HG03354 (cell line): ENCODE data around the gene SKAP1.
"Not testable (repeated sequence)": the region's sequence is repeated elsewhere in the genome, so short reads cannot be mapped to it uniquely, and the experiment has no call there.

ENCODE experiments used
- ATAC-seq: cut with Tn5 transposase; IDR thresholded peaks from one replicate; pipeline ENCODE4 v1.9.1; 2021; ENCODE audit warnings: mild to moderate bottlenecking; ENCODE audit not compliant: unreplicated experiment, poor library complexity, severe bottlenecking

The SKAP1 gene

DNA sequence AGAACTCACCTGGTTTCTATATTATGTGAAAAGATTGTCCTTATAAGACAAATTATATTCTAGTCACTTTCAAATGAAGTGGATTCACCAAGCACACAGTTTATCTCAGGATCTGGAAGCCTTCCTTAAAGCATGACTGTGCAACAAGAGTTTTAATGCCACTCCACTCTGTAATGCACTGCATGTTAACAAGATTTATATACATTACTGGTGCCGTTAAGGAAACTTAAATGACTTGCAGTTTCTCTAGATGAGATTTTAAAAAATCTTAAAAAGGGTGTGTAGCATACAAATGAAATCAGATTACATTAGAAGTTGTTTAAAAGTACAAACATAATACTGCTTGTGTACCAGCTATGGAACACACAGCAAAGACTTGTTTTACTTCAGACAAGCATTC lies 171.7 kb downstream of the SKAP1 start:
- ATAC-seq: no peak

DNA sequence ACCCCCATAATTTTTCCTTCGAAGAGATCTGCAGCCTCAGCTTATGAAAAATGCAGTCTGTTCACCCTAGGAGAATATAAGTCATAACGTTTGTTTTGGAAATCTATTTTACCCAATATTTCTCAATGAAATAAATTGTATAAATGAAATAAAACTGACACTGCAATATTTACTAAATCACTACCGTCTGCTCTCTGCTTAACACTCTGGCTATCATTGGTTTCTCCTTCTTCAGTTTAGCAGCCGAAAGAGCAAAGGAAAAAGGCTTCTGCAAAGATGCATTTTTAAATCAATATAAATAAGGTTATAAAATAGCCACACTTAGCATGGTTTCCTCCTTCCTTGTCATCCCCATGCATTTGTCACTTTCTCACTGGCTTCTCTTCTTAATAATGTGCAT lies 174.3 kb downstream of the SKAP1 start:
- no peak for ATAC-seq

DNA sequence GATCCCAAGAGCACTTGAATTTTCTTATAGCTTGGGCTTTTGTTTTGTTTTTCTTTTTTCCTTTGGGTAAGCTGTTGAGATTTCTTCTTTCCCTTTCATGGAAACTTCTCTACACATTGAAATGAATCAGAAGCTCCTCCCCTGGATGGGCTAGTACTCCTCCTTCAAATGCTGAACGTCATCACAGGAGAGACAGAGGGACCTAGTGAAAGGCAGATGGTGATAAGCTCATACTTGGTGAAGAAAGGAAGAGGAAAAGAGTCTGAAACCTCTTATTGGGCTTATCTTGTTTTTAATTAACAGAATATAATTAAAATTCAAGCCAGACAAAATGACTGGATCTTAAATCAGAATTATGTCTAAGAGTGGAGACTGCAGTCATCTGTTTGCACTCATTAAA lies 175.1 kb downstream of the SKAP1 start:
- no peak for ATAC-seq

DNA sequence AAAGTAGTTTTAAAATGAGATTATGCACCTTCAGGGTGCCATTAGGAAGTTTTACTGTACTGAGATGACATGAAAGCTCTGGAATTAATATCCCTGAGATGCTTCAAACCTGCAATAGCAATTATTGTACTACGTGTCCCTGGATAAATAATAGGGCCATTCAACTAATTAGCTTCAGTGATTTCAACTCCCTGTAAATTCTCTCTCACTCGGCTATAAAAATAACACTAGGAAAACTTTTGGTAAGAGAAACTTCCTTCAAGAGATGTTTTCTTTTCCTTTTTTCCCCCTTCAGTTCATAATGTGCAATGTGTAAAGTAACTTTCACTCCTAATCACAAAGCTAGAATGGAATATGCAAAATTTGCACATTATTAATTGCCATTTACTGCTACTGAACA lies 176.0 kb downstream of the SKAP1 start:
- no peak for ATAC-seq

DNA sequence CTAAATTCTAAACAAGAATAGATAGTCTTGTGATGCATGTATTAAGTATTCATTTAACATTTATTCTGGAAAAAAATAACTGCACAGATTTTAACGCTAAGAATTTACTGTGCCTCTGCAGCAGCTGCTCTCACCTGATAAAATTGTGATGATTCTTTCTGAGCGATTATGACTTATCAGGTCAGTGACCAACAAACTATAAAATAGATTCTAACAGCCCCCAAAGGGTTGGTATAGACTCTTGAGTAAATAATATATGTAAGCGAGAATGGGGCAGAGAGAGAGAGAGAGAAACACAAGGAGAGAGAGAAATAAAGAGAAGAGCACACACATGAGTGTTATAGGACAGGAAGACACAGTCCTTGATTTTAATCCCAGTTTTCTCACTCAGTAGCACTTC lies 178.1 kb downstream of the SKAP1 start:
- no peak for ATAC-seq

DNA sequence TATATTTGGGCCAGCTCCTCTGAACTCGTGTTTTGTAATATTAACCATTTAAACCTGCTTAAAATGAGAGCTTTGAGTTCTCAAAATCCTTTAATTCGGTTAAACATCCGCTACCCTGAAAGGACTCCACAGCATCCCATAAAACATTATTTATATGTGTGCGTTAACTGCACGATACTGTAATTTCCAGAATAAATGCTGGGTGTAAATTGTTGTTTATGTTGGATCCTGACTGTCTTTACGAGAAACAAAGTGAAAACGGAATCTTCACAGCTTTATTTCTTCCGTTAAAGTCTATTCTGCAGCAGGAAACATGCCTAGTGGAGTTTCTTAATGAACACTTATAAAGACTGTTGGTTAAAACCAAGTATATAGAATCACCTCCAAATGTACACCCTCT lies 179.1 kb downstream of the SKAP1 start:
- no peak for ATAC-seq

DNA sequence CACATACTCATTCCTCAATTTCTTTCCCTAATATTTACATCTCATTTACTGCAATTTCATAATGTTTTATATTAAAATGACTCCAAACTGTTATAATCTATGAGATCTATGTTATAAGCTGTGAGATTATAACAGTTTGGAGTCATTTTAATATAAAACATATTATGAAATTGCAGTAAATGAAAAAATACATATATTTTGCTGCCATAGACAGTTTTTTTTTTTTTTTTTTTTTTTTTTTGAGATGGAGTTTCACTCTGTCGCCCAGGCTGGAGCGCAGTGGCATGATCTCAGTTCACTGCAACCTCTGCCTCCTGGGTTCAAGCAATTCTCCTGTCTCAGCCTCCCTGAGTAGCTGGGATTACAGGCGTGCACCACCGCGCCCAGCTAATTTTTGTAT lies 180.0 kb downstream of the SKAP1 start:
- not testable (repeated sequence) for ATAC-seq

DNA sequence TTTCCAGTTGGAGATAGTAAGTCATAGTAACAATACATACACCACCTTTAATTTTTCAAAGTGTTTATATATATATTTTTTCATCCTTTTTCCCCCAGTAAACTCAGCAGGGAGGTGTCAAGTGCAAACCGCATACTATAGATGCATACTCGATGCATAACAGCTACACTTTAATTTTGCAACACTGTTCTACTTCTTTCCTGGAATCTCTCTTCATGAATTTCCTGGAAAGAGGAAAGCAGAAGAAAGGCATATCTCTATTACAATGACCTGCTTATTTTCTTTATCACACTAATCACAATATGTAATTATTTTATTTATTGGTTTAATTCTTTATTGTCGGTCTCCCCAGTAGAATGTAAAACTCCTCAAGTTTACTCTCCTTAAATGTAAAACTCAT lies 182.4 kb downstream of the SKAP1 start:
- ATAC-seq: no peak

DNA sequence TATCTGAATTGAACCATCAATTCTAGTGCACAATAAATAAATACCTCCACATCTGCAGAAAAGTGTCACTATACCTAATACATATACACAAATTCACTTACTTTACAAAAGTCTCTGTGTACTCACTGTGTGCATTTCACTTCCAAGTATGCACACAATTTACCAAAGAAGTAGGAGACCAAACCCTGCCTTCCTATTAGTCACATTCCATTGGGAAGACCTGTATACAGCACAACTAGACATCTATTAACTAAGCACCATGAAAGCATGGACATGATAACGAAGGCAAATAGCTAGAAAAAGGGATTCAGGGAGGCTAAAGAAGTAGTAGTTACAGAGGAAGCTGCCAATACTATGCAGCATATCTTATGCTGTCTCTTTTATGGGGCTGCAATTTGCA lies 183.0 kb downstream of the SKAP1 start:
- no peak for ATAC-seq

DNA sequence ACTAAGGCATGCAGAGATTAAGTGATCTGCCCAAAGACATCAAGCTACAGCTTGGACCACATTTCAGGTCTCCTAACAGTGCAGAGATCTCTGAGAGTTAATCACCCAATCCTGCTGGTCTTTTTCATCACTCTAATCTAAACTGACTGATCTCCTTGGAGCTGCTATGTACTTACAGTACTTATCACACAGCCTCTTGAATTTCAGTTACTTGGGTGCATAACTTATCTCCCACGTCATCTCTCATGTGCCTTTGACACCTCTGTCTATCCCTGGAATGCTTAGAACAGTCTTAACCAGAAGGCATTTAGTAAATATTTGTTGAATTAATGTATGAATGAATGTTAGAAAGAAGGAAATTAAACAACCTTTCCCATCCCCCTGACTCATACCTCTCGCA lies 183.4 kb downstream of the SKAP1 start:
- no peak for ATAC-seq

DNA sequence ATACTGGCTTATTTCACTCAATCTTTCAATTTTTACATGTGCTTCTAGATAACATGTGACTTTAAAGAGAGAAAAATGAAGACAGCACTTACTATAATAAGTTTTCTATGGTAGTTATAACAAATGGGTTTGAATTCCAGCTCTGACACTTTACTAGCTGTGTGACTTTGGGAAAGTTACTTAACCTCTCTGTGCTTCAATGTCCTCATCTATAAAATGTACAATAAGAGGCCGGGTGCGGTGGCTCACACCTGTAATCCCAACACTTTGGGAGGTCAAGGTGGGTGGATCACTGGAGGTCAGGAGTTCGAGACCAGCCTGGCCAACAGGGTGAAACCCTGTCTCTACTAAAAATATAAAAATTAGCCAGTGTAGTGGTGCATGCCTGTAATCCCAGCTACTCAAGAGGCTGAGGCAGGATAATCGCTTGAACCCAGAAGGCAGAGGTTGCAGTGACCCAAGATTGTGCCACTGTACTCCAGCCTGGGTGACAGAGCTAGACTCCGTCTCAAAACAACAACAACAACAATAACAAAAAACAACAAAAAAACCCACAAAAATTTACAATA lies 184.5 kb downstream of the SKAP1 start:
- not testable (repeated sequence) for ATAC-seq

DNA sequence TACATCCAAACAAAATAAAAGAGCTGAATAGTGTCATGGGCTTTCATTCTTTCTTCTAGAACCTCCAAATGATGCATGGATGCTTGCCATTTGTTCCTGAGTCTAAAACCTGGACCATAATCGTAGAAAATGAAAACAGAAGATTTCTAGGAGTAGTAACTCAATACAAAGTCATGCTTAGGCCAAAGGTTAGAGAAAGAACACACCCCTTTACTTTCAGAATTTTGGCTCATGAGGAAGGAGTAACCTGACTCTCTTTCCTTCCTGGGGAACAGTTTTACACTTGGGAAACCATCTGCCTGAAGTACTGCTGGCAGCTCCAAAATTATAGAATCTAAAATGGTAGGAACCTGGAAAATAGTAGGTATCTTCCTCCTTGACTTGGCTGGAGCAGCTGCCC lies 185.2 kb downstream of the SKAP1 start:
- ATAC-seq: no peak

DNA sequence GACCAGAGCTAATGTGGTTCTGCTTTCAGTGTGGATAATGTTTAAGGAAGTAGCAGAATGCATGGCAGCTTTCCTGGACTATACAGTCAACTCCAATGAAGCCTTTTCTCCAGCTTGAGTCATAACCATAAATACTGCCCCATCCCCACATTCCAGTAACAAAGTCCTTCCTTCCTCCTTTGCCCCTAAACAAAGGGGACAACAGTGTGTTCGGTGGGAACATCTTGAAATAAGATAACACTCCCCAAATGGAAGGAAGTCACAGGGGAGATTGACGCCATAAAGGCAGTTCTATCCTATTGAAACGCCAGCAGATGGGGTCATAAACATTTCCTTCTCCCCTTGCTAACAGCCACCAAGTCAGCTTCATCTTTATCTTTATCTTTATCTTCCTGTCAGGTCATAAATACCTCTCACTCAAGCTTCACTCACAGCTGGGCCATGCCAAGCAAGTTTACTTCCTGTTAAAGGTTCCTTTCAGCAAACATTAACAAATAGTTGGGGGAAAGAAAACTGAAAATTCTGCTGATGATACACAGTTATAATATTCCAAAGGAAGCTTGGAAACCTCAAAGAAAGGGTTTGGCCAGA lies 185.8 kb downstream of the SKAP1 start:
- ATAC-seq: no peak

DNA sequence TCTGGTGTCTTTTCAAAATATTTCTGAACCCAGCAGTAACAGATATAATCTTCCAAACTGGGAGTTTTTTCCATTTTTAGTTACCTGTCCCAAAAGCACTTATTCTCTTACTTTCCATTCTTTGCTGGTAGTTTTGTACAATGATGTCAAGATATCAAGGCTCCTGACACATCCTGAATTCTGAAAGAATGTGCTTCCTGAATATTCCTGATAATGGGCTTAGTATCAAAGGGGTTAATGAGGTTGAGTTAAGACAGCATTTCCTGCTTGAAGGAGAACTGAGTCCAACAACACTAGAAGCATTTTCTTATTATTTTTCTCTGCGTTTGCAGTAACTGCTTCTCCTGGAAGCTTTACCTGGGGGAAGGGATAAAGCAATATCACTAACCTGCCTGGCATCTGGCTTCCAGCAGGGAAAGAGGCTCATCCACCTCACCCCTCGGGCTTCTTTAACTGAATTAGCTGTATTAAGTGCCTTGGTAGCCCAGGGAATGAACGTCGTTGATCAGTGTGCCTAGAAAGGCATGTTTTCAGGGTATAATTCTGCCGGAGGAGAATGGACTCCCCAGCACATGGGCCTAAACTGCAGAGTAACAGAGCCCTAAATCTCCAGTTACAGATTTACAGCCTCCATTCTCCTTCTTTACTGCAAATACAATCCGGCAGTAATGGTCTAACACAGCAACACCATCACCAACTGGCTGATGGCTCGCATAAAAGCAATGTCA lies 188.1 kb downstream of the SKAP1 start:
- ATAC-seq: no peak

DNA sequence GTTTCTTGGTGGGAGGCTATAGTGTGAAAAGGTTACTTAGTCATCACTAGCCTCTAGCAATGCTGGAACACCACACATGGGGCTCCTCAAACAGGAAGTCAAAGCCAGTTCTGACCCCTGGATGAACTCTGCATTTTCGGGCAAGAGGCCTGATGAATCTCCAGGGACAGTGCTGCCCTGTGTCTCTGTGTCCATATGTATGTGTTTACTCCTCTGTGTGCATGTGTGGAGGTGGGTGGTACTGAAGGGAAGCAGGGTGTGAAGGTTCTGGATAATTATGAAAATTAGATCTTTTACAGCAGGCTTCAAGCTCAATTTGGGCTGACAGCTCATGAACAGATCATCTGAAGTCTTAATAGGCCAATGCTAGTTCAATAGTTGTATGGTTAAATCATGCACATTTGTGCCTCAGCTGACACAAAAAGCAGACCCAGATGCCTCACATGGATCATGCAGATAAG lies 188.9 kb downstream of the SKAP1 start:
- ATAC-seq: peak; percentile 84

DNA sequence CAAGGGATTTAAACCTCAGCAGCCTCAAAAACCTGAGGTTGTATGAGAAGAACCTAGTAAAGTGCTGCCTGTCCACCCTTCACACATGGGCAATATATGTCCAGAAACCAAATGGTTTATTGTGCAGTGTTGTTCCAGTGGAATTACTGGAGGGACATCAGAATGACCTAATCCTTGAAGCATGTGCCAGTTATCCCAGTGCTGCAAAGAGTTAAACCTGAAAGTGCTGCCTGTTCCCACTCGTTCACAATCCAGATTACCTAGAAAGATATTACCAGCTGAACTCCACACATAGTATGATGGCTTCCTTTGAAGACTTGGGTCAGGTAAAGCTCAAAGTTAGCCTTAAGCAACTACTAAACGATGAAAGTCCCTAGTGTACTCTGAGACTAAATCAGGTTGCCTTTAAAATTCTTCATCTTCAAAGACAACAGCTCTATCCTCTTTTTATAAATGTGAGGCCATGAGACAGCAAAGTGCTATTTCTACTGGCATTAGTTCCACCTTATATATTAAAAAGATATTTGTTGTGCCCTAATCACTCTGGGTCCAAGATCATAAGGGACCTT lies 189.4 kb downstream of the SKAP1 start:
- no peak for ATAC-seq

DNA sequence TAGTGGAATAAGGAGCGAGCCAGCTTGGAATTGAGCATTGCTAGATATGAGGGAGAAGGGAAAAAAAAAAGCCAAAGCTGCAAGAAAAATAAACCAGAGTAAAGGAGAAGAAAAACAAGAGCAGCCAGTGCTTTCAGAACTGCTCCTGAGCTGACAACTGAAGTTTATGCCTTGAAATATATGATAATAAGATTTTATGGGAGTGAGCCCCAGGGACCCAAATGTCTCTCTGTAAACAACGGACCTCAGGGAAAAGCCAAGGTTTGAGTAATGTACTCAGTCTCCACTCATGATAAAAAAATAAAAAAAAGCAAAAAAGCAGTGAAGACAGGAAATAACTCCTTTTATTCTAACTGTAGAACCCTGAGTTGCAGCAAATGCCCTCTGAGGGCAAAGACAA lies 189.9 kb downstream of the SKAP1 start:
- no peak for ATAC-seq

DNA sequence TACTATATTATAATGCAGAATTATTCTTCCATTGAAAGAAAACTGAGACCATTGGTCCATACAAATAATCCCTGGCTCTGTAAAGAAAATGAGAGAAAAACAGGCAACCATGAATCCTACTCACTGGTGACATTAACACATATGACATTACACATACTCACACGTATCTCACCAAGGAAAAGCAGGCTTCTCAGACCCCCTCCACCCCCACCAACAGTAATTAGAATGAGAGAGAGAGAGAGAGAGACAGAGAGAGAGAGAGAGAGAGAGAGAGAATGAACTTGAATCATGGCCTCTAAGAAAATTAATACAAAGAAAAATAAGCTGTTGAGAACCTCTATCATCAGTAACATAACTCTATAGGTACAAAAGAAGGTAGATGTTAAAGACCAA lies 190.4 kb downstream of the SKAP1 start:
- ATAC-seq: no peak

DNA sequence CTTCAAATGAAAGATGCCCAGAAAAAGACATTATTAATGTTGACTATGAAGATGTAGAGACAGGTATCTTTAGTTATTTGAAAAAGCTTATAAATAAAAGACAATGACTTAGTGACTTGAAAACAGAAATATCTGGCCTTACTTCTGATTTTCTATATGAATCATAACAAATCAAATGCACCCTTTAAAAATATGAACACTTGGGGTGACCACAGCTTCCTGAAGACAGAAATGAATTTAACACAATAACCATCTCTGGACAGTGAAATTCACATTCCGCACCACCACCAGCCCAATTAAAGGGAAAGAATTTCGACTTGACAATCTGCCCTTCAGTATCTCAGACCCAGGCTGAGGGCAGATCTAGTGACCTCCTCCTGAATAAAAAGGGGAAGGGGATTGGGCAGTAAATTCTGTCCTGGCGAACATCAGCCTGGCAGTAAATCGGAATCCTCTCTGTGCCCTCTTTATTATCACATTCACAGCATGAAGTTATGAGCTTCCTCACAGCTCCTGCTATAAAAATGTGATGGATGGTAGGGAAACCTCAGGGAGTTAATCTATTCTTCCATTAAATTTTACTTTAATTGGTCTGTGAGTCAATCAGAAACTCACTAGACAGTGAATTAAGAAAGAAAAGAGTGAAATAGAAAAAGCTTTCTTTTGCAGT lies 190.9 kb downstream of the SKAP1 start:
- ATAC-seq: no peak

DNA sequence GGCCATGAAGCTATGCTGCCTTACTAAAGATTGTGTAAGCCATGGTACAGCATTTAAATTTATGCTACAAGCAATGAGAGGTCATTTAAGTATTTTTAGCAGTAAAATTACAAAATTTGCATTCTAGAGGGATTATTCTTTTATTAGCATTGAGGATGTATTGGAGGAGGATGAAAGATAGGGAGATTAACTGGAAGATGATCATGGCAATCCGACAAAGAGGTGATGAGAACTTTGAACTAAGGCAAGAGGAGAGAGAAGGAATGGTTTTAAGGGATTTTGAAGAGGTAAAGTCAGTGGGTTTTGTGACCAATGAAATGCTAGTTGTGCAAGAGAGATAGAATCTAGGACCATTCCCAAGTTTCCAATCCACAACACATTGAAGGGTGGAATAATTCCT lies 192.6 kb downstream of the SKAP1 start:
- no peak for ATAC-seq
